ENCODE measurements around the gene TAOK2. TPM values are rescaled to one million over a fixed set of nuclear protein-coding genes. Genes with fewer than 3 reads are reported as not detected.

Gene TAOK2
- total and polyA plus RNA-seq, 2 of the 13 experiments (the other 11 are each of a cell fraction or from before 2014, with no cell fraction given): 17.4 to 43.2 TPM

GRCh38 chr16:30032083-30032819 lies 58.6 kb downstream of the TAOK2 start (continued):
- TF ChIP-seq ZFP90 (CRISPR knock-in tag; IDR thresholded peaks at IDR 0.05; ENCODE audit: borderline replicate concordance): no peak
- TF ChIP-seq MED1 (CRISPR knock-in tag; IDR thresholded peaks at IDR 0.05): peak; percentile 24; the same call in 1 of the 2 replicates
- TF ChIP-seq NR3C1 (CRISPR knock-in tag; IDR thresholded peaks at IDR 0.05): no peak
- TF ChIP-seq IRX3 (CRISPR knock-in tag; IDR thresholded peaks at IDR 0.05; ENCODE audit: borderline replicate concordance, low read depth): no peak
- TF ChIP-seq, protein P1, sequence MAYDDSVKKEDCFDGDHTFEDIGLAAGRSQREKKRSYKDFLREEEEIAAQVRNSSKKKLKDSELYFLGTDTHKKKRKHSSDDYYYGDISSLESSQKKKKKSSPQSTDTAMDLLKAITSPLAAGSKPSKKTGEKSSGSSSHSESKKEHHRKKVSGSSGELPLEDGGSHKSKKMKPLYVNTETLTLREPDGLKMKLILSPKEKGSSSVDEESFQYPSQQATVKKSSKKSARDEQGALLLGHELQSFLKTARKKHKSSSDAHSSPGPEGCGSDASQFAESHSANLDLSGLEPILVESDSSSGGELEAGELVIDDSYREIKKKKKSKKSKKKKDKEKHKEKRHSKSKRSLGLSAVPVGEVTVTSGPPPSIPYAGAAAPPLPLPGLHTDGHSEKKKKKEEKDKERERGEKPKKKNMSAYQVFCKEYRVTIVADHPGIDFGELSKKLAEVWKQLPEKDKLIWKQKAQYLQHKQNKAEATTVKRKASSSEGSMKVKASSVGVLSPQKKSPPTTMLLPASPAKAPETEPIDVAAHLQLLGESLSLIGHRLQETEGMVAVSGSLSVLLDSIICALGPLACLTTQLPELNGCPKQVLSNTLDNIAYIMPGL (CRISPR knock-in tag; IDR thresholded peaks at IDR 0.05; ENCODE audit: borderline replicate concordance in 1 of 2, low read depth in 1 of 2): peak; percentile 64 to 84; a peak in 3 of 4 replicates
- 0 out of 2 replicates have a peak, but pooled peaks have one; percentile 13 for TF ChIP-seq FOXA3 (CRISPR knock-in tag; IDR thresholded peaks at IDR 0.05)
- TF ChIP-seq ARID4A (CRISPR knock-in tag; IDR thresholded peaks at IDR 0.05; ENCODE audit: borderline replicate concordance): peak; percentile 16; the same call in 1 of the 2 replicates
- TF ChIP-seq, protein P2, sequence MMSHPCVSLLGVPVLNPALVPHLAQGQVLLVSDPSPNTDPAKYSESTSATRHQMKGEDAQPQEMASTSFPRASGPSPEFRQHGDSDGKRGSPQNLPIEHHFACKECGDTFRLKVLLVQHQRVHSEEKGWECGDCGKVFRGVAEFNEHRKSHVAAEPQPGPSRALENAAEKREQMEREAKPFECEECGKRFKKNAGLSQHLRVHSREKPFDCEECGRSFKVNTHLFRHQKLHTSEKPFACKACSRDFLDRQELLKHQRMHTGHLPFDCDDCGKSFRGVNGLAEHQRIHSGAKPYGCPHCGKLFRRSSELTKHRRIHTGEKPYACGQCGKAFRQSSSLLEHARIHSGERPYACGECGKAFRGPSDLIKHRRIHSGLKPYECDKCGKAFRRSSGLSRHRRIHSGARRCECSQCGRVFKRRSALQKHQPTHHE (CRISPR knock-in tag; IDR thresholded peaks at IDR 0.05; ENCODE audit: borderline replicate concordance): no peak
- peak; percentile 22 for TF ChIP-seq TEAD3 (CRISPR knock-in tag; optimal IDR thresholded peaks at IDR 0.05; ENCODE audit: borderline replicate concordance)
- TF ChIP-seq HMG20B (CRISPR knock-in tag; conservative IDR thresholded peaks at IDR 0.05): no peak
- no peak for TF ChIP-seq SIX4 (CRISPR knock-in tag; IDR thresholded peaks at IDR 0.05)
- TF ChIP-seq TOPORS (CRISPR knock-in tag; IDR thresholded peaks at IDR 0.05): no peak
- TF ChIP-seq KMT2A (CRISPR knock-in tag; IDR thresholded peaks at IDR 0.05): no peak
- no peak for TF ChIP-seq AGO1 (IDR thresholded peaks at IDR 0.05; ENCODE audit: low read depth, low read length, poor library complexity, severe bottlenecking)
- TF ChIP-seq RCOR2 (CRISPR knock-in tag; IDR thresholded peaks at IDR 0.05): peak; percentile 57; the same call in 1 of the 2 replicates
- TF ChIP-seq CBX1 (IDR thresholded peaks at IDR 0.05; ENCODE audit: low read depth): no peak
- TF ChIP-seq, protein P3, sequence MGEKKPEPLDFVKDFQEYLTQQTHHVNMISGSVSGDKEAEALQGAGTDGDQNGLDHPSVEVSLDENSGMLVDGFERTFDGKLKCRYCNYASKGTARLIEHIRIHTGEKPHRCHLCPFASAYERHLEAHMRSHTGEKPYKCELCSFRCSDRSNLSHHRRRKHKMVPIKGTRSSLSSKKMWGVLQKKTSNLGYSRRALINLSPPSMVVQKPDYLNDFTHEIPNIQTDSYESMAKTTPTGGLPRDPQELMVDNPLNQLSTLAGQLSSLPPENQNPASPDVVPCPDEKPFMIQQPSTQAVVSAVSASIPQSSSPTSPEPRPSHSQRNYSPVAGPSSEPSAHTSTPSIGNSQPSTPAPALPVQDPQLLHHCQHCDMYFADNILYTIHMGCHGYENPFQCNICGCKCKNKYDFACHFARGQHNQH (CRISPR knock-in tag; IDR thresholded peaks at IDR 0.05): 0 out of 2 replicates have a peak, but pooled peaks have one; percentile 53
- TF ChIP-seq ZNF12 (CRISPR knock-in tag; IDR thresholded peaks at IDR 0.05): peak; percentile 44; the same call in 1 of the 2 replicates
- TF ChIP-seq ZNF33B (CRISPR knock-in tag; IDR thresholded peaks at IDR 0.05): no peak
- TF ChIP-seq ARHGAP35 (CRISPR knock-in tag; IDR thresholded peaks at IDR 0.05; ENCODE audit: borderline replicate concordance): no peak

All from HepG2 (cell line).